NCI-H128 (cell line): Measurements from ENCODE around the gene MLH3.
"Not testable (repeated sequence)": the region's sequence is repeated elsewhere in the genome, so short reads cannot be mapped to it uniquely, and the experiment has no call there.

ENCODE experiments used
- DNase-seq: peaks from one replicate; lab custom pipeline; 2025; ENCODE audit not compliant: unreplicated experiment; lab: John Stamatoyannopoulos, UW

Gene MLH3

GRCh38 chr14:75050852-75051555 is at the start of gene MLH3:
TSS of gene MLH3 (minus strand) at chr14:75051467. CDS start at chr14:75049655, 1,812 bp downstream.
- DNase-seq, result peak; percentile 73

DNA sequence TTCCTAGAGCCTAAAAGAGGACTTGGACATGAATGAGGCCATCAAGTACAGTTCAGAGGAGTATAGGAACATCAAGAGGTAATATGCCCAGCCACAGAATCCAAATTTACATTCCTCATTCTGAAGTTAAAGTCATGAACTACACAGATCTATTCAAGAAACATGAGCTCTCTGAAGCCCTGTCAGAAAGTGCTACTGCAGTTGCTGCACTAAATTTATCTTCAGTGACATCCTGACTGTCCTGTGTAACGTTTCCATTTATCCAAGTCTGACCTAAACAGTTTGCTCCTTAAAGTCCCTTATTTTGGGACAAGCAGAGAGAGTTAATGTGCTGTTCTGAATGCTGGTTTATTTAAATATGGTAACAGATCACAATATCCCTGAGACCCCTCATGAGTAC is 47.4 kb upstream of the MLH3 start:
- DNase-seq, result no peak

DNA sequence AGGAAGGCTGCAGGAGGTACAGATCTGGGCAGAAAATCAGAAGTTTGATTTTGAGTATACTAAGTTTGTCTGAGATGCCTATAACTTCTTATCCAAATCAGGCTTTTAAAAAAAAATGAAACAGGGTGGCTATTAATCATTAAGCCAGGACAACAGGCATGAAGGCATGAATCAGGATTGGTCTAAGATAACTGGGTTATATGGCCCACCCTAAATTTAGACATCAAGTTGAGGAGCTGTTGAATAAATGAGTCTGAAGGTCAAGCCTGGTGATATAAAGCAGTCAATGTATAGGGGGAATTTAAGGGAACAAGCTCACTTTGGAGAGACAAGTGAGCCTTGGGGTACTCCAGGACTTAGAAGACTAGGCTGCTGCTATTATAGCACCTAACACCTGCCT is 46.9 kb upstream of the MLH3 start:
- no peak for DNase-seq

DNA sequence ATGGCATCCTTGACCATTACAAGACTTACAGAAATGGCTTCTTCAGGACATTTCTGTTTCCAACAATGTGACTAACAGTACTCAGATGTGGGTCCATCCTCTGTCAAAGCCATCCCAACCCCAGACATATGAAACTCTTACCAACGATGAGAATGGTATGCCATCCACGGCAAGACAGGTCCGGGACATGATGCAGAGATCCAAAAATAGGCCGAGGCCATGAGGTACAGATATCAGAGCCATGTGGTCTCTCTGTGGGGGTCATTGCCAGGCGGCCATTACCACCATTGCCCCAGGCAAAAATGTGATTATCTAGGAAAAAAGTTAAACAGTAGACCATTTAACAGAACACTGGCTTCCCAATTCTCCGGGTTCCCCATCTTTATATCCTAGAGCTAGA is 45.7 kb upstream of the MLH3 start:
- DNase-seq, result no peak

GRCh38 chr14:75095690-75096089 is 44.4 kb upstream of the MLH3 start:
- no peak for DNase-seq

DNA sequence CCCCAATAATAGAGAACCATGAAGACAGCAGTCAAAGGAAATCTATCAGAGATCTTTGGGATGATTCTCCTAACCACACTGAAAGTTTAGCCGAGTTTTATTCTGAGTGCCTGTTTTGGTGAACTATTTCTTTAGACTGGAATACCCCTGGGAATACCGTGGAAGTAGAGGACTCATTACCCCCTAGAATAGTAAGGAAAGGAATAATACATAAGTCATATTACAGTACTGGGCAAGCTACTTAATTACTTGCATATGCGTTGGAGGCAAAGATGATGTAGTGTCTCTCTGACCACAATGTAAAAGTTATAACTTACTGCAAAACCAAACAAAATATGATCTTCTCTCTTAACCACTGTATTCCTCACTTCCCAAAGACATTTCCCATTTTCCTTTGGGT is 43.6 kb upstream of the MLH3 start:
- no peak for DNase-seq

DNA sequence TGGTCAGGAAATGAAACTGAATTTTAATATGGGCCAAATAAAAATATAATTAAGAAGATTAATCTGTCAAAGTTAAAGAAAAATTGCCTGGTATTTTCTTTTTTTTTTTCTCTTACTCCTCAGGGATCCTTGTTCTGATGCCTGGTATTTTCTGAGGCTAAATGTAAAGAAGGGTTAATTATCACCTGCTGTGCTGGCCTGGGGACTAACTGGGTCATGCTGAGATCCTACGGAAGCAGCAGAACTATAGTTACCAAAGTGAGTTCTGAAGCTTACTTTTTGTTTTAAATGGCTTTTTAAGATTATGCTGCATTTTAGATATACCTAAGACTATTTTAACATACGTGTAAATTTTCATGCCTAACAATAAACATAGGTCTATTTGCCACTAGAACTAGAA is 41.4 kb upstream of the MLH3 start:
- no peak for DNase-seq

GRCh38 chr14:75091251-75091650 is 40.0 kb upstream of the MLH3 start:
- DNase-seq, result no peak

GRCh38 chr14:75090353-75090752 is 39.1 kb upstream of the MLH3 start:
- DNase-seq, result no peak

GRCh38 chr14:75088566-75089373 is 37.5 kb upstream of the MLH3 start:
- peak; percentile 31 for DNase-seq

GRCh38 chr14:75088153-75088552 is 36.9 kb upstream of the MLH3 start:
- no peak for DNase-seq

DNA sequence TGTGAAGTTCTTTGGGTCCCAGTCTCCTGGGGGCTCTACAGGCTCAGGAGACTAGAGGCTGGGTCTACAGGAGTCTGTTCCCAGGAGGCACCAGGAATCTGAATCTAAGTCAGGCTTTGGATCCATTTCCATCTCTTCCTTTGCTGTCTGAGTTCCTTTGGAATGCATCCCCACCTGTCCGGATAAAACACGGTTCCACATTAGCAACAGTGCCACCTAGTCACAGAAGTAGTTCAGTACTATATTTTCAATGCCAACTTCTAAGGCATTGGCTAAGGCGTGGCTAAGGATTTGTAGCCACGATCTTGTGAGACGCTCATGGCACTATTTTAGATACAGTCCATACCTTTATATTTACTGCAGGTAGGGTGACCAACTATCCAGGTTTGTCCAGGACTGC is 33.2 kb upstream of the MLH3 start:
- no peak for DNase-seq

DNA sequence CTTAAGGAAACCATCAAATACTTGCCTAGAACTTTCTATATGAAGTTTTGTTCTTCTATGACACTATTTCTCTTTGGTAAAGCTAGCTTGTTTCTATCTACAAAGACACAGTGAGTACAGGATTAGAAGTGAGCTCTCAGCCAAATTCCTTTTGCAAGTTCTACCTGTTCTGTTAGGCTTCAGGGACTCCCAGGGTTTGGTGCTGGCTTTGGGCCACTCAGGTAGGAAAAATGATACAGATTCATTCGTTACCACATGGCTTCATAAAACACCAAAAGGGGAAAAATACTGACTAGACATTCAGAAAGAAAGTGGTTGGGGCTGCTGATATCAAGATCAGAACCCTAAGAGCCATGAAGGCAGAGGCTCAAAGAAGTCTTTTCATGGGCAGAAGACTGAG is 32.0 kb upstream of the MLH3 start:
- no peak for DNase-seq

GRCh38 chr14:75081660-75082229 is 30.5 kb upstream of the MLH3 start:
- DNase-seq, result no peak

- no peak for DNase-seq
These were observed 28.3 kb upstream of the MLH3 start for GRCh38 chr14:75079521-75079920.

GRCh38 chr14:75077794-75078193 is 26.5 kb upstream of the MLH3 start:
- no peak for DNase-seq

GRCh38 chr14:75070383-75070782 is 19.1 kb upstream of the MLH3 start:
- DNase-seq, result no peak

DNA sequence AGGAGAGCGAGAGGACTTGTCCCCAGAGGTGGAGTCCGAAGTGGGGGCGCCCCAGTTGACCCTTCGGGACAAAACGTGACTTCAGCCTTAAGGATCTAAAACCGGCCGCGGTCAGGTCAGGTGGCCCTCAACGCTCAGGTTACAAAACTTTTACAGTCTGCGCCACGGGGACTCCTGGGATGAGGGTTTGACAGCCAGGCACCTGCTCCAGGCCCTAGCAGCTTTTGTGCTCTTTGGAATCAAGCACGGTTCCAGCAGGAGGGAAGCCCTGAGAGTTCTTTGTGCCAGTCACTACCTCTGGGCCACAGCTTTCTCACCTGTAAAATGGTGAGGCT is 18.5 kb upstream of the MLH3 start:
- peak; percentile 63 for DNase-seq

DNA sequence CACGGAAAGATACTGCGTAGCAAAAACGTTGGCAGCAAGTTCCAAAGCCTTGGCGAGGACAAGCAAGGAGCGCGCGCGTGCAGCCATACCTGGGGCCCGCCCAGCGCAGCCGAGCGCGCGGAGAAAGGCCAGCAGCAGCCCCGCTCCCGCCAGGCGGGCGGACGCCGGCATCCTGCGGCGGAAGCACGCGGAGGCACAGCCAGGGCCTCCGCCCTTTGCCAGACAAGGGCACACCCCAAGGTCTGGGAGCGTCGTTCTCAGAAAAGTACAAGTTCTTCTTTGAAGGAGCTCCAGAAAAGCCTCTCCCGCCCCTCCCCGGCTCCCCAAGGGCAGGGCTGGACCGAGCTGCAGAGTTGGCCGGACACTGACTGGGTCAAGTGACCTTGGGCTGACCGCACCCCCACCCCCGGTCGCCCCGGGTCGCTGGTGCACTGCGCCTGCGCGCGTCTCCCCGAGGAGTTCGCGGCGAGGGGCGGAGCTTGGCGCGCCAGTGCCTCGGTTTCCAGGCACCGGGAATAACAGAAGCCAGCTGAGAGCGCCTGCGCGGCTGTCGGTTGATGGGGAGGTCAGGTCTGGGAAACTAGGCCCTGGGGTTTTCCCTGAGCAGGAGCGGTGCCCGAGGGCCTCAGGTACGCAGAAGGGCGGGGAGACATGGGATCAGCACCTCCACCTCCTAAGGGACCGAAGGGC is 18.0 kb upstream of the MLH3 start, which contains the start of gene ZC2HC1C:
ZC2HC1C (plus strand) TSS at position 521 of the 690 bp plus-strand sequence. CDS start 933 bp downstream, outside the sequence.
- peak; percentile 89 for DNase-seq

- DNase-seq, result no peak
These were observed 17.2 kb upstream of the MLH3 start for GRCh38 chr14:75068294-75069120.

- not testable (repeated sequence) for DNase-seq
These were observed 16.5 kb upstream of the MLH3 start for GRCh38 chr14:75067765-75068164.
